KOPT-K1 (cell line): Measurements from ENCODE around the gene IL25.

Experiments
- H3K27ac ChIP-seq: fragments of 200-600 bp; sonication (generic); 2 replicates; pipeline ENCODE4 v1.5.1; 2016; ENCODE audit warnings: antibody characterized with exemption, mild to moderate bottlenecking, low read depth, low read length; ENCODE audit not compliant: poor library complexity, severe bottlenecking
- H3K36me3 ChIP-seq: fragments of 200-600 bp; sonication (generic); 2 replicates; pipeline ENCODE4 v1.5.1; 2017; ENCODE audit warnings: antibody characterized with exemption, mild to moderate bottlenecking, low read length, moderate library complexity; ENCODE audit not compliant: insufficient read depth
- H3K9me3 ChIP-seq: fragments of 200-600 bp; sonication (generic); 2 replicates; pipeline ENCODE4 v1.5.1; 2017; ENCODE audit warnings: antibody characterized with exemption, low read length, mild to moderate bottlenecking; ENCODE audit not compliant: insufficient read depth, poor library complexity, severe bottlenecking

Gene IL25

DNA sequence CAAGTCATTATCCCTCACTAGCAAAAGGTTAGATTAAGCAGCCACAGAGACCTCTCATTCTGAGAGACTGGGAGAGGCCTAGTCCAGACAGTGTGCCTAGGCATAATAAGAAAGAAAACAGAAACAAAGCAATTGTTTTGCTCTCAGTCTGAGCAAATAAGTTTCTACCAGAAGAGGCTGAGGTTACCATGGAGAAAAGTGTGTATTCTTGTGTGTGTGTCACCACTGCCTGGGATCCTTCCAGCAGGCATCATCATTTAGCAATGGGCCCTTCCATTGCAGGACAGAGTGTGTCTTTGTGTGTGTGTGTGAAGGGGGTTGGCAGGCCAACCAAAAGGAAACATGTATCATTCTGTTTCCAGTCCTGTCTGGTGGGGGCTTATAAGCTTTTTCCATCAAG, 11.3 kb upstream of the IL25 start:
- Histone ChIP-seq H3K36me3 (no peaks in the 10 kb centered on the region), H3K9me3 (no peaks in the 10 kb centered on the region), H3K27ac (no peak overlapping the region)

DNA sequence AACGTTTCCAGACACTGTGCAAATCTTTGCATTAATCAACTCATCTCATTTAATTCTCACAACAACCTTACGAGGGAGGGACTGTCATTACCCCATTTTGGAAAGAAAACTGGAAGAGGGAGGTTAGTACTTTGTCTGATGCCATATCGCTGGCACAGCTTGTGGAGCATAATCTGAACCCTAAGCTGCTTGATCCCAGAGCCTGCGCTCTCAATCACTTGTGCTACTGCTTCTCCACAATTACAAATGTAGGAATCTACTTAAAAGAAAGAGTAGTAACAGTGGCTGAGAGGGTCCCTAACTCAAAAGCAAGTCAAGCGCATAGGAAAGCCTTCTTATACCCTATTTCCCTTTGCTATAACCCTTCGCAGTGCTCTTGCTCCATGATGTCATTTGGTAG, 10.8 kb upstream of the IL25 start:
- no peaks in the 10 kb centered on the region for H3K9me3 ChIP-seq

DNA sequence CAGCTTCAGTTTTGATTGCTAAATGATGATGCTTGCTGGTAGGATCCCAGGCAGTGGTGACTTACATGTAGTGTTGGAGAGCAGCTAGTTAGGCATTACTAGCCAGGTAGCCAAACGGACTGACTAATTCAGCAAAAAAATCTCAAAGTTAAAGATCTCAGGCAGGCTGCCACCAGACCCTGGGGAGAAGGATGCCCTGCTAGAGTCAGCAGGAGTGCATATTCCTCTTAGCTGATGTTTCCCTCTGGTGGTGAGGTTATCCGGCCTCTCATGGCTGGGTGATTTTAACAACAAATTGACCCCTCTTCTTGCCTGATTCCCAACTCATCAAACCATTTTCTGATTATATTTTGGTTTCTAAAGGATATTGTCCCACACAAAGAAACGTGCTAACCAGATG, 10.4 kb upstream of the IL25 start:
- Histone ChIP-seq H3K36me3 (no peaks in the 10 kb centered on the region), H3K9me3 (no peaks in the 10 kb centered on the region), H3K27ac (no peak overlapping the region)

More for the DNA sequence above, 10.8 kb upstream of the IL25 start:
- Histone ChIP-seq H3K27ac (no peak overlapping the region), H3K36me3 (no peaks in the 10 kb centered on the region)

DNA sequence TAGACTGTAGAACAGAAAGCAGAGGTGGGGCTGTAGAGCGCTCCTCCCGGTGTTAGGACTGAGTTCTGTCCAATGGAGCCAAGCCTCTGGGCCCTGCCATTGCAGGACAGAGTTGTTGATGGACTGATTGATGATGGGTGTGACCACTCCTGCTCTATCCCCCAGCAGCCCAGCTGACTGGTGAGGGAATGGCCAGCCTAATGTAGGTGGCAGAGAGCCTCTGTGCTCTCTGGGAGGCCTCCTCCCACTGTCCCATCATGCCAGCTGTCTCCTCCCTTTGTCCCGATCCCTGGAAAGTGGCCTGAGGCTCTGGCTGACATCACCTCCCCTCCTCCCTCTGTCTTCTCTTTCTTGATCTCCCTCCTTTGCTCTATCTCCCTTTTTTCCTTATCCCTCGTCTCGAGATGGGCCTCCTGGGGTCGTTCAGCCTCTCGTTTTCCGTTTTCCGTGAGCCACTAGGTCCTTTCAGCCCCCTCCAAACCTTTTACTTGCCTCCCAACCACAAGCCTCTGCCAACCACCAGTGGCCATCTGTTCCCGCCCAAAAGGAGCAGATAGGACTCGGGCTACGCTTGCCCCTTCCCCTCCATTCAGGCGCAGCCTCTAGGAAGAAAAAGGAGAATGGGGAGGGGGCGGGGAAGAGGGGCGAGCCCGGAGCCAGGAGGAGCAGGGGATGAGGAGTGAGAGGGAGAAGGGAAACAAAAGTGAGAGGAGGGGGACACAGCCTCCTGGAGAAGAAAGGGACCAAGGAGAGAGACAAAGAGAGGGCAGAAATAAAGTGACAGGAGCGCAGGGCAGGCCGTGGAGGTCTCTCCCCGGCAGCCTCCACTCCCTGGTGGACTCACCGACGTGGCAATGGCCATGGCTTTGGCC, 8.2 kb upstream of the IL25 start:
- H3K27ac ChIP-seq, result no peak overlapping the region
- no peaks in the 10 kb centered on the region for H3K9me3 ChIP-seq
- H3K36me3 ChIP-seq, result no peaks in the 10 kb centered on the region

DNA sequence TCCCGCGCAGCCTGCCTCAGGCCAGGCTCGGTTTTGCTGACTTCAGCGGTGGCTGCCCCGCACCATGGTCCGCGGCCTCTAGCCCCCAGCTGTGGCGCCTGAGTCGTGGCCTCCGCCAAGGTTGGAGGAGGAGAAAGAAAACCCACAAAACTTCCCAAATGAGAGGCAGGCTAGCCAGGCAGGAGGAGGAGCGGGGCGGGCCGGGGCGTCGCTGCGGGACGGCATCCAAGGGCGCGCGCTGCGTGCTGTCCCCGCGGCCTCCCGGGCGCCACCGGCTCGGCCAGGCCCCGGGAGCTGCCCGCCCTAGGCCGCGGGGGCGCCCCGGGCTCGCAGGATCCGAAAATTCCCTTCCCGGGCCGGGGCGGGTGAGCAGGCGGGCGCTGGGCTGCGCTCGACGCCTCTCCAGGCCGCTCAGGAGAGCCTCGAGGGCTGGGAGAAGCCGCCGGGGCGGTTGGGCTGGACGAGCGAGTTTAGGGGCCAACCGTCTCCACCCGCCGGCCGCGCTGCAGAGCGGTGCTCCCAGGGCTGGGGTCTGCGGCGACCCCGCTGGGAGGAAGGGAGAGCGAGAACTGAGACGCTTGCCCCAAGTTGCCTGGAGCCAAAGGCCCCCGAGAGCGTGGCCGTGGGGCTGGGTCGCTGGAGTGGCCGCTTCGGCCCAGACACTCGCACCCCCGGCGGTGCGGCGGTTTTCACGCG, 7.4 kb upstream of the IL25 start, which contains the start of gene EFS:
Gene EFS (minus strand): TSS at position 137 of the 696 bp plus-strand sequence. CDS start 147 bp downstream, outside the sequence.
- Histone ChIP-seq H3K9me3 (no peaks in the 10 kb centered on the region), H3K36me3 (no peaks in the 10 kb centered on the region), H3K27ac (no peak within 1 kb of the TSS)

DNA sequence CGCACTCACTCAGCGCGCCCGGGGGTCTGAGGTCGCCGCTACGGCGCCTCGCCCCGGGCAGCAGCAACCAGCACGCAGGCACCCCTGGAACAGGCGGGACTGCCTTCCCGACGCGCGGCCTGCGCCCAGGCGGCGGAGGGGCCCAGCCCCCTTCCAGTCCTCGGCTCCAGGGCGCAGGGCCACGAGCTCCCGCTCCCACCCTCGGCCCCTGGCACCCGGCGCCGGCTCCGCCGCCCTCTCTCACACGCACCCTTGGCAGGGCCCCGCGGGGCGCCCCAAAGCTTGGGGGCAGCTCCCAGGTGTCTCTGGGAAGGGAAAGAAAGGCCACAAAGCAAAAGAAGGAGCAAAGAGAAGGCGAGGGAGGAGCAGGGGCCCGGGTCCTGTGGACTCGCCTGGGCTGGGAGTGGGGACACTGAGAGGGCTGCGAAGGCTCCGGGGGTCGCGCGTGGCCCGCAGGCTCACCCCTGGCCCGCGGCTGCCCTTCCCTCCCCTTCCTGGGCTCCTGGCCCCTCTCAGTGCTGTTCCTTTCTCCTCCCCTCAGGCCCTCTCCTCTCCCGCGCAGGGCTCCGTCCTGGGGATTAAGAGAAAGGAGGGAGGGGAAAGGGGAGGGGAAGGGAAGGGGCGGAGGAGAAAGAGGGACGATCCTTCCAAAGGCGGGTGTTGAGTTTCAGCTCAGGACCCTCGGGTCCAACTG, 6.7 kb upstream of the IL25 start:
- Histone ChIP-seq H3K36me3 (no peaks in the 10 kb centered on the region), H3K27ac (no peak overlapping the region), H3K9me3 (no peaks in the 10 kb centered on the region)

DNA sequence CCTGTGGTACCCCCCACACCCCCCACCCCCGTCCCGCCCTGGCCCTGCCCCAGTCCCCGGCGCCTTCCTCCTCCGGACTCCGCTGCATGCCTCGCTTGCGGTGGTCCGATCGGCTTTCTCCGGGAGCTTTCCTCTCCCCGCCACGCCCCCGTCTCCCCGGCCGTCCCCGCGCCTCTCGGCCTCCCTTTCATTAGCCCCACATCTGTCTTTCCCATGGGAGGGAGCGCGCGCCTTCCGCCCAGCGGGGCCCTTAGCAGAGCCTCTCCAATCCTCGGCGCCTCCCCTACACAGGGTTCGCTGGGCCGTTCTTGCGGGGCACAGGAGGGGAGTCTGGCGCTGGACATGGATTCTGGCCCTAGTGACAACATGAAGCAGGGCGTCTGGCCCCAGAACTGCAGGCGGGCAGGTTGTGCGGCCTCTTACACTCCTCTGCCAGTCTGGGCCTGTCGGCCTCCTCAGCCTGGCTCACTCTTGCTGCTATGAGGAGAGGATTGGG, 6.1 kb upstream of the IL25 start:
- no peak overlapping the region for H3K27ac ChIP-seq
- no peaks in the 10 kb centered on the region for H3K36me3 ChIP-seq
- no peaks in the 10 kb centered on the region for H3K9me3 ChIP-seq

DNA sequence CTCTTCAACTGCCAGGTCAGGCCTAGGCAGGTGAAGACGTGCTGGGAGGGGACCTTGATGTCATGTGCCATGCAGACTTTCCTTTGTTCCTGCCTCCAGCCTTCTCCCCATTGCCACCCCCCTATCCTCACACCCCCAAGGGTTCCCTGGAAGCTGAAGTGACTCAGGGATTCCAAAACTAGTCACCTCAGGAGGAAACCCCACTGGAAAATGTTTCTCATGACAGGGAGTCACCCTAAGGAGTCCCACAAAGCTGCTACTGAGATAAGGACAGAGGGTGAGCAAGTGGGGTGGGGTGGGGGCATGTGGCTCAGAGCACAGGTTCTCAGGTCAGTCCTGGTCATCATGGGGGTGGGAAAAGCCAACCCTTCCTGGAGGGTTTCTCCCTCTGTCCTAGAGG, 2.4 kb upstream of the IL25 start:
- Histone ChIP-seq H3K9me3 (no peaks in the 10 kb centered on the region), H3K27ac (no peak overlapping the region), H3K36me3 (no peaks in the 10 kb centered on the region)

DNA sequence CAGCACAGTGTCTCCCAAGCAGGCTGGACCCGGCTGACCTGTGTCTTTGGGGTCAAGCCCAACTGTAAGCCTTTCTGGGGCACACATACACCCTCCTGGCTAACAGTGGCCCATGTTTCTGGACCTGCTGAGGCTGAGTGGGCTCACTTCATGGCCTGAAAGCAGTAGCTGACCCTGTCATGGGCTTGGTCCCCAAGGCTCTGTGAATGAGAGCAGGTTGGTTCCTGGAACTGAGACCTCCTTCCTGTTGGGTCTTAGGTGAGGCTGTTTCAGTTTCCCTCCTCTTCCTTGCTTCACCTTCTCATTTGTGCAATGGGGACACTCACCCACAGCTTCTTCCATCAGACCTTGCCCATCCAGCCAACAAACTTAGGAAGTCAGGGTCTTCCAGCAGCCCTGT, 744 bp upstream of the IL25 start:
- H3K9me3 ChIP-seq, result no peaks in the 10 kb centered on the region
- H3K36me3 ChIP-seq, result no peaks in the 10 kb centered on the region
- no peak overlapping the region for H3K27ac ChIP-seq

DNA sequence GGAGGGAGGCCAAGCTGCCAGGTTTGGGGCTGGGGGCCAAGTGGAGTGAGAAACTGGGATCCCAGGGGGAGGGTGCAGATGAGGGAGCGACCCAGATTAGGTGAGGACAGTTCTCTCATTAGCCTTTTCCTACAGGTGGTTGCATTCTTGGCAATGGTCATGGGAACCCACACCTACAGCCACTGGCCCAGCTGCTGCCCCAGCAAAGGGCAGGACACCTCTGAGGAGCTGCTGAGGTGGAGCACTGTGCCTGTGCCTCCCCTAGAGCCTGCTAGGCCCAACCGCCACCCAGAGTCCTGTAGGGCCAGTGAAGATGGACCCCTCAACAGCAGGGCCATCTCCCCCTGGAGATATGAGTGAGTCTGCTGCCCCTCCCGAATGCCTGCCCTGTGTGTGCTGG, 432 bp downstream of the IL25 start:
- Histone ChIP-seq H3K9me3 (no peaks in the 10 kb centered on the region), H3K36me3 (no peaks in the 10 kb centered on the region), H3K27ac (no peak overlapping the region)

DNA sequence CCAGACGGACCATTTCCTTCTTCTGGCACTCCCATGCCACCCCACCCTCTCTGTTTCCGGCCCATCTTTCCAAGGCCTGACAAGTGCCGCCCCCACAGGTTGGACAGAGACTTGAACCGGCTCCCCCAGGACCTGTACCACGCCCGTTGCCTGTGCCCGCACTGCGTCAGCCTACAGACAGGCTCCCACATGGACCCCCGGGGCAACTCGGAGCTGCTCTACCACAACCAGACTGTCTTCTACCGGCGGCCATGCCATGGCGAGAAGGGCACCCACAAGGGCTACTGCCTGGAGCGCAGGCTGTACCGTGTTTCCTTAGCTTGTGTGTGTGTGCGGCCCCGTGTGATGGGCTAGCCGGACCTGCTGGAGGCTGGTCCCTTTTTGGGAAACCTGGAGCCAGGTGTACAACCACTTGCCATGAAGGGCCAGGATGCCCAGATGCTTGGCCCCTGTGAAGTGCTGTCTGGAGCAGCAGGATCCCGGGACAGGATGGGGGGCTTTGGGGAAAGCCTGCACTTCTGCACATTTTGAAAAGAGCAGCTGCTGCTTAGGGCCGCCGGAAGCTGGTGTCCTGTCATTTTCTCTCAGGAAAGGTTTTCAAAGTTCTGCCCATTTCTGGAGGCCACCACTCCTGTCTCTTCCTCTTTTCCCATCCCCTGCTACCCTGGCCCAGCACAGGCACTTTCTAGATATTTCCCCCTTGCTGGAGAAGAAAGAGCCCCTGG, 3.1 kb downstream of the IL25 start:
- Histone ChIP-seq H3K27ac (no peak overlapping the region), H3K36me3 (no peaks in the 10 kb centered on the region), H3K9me3 (no peaks in the 10 kb centered on the region)

DNA sequence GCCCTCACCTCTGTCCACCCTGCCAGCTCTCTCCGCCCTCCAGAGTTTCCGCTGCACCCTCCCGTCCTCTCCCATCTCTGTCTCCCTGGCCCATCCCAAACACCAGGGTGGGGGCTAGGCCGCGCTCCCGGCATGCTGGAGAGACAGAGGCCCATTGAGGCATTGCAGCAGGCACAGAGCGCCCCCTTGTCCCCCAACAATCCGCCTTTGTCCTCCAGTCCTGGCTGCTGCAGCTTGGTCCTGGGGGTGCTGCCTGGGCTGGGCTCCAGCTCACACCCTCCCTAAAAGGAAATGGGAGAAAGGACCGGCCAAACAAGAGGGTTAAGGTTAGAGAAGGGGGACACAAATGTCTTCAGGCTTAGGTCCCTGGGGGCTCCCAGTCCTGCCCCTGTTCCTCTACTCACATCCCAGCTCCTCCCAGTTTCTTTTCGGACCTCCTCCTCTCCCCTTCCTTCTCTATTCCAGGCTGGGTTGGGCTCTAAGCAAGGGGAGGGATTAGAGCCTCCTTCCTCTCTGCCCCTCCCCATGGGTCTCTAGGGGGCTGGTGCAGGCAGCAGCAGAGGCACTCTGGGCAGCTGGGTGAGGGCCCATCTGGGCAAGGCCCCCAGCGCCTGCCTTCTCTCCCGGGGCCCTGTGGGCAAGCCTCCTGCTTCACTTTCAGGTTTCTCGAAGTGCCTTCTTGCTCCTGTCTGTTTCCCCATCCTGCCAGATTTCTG, 4.0 kb downstream of the IL25 start, which contains the start of gene CMTM5:
Gene CMTM5 (plus strand): TSS at position 565 of the 716 bp plus-strand sequence. CDS start 206 bp downstream, outside the sequence.
- no peaks in the 10 kb centered on the region for H3K9me3 ChIP-seq
- H3K27ac ChIP-seq, result no peak within 1 kb of the TSS
- H3K36me3 ChIP-seq, result no peaks in the 10 kb centered on the region

DNA sequence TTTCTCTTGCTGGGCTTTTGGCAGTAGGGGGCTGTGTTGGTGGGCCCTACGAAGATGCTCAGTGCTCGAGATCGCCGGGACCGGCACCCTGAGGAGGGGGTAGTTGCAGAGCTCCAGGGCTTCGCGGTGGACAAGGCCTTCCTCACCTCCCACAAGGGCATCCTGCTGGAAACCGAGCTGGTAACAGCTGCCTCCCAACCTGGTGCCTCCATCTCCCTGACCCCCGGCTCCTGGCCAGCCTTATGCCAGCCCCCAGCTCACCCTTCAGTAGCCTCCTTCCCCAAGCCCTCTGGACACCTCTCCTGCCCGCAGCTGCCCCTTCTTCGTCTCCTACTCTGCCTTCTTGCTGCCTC, 4.6 kb downstream of the IL25 start:
- Histone ChIP-seq H3K9me3 (no peaks in the 10 kb centered on the region), H3K36me3 (no peaks in the 10 kb centered on the region), H3K27ac (no peak overlapping the region)
